NCI-H2107 treated with DMSO at 0.1 percent for 48 hours (cell line): ENCODE results near the gene MMEL1.
"Not testable (repeated sequence)": the region's sequence is repeated elsewhere in the genome, so short reads cannot be mapped to it uniquely, and the experiment has no call there.

ENCODE experiments used
- DNase-seq: peaks from one replicate; lab custom pipeline; 2025; ENCODE audit not compliant: unreplicated experiment; lab: John Stamatoyannopoulos, UW

The MMEL1 gene

GRCh38 chr1:2559509-2560298, 73.1 kb downstream of the MMEL1 start:
- no peak for DNase-seq

- no peak for DNase-seq
Observed at GRCh38 chr1:2558861-2559260, 74.0 kb downstream of the MMEL1 start.

- DNase-seq, result no peak
Observed at GRCh38 chr1:2558420-2558819, 74.4 kb downstream of the MMEL1 start.

GRCh38 chr1:2557482-2558400, 75.1 kb downstream of the MMEL1 start:
- DNase-seq, result no peak

GRCh38 chr1:2556678-2557481, 75.9 kb downstream of the MMEL1 start:
- DNase-seq, result no peak

GRCh38 chr1:2556277-2556677, 76.5 kb downstream of the MMEL1 start, which contains the start of gene TNFRSF14:
TNFRSF14 (plus strand) TSS chr1:2556371; CDS start chr1:2556665, 294 bp downstream.
- no peak for DNase-seq

GRCh38 chr1:2555634-2556276, 77.1 kb downstream of the MMEL1 start:
- no peak for DNase-seq

GRCh38 chr1:2554621-2555387, 78.0 kb downstream of the MMEL1 start:
- DNase-seq, result no peak

- DNase-seq, result no peak
Observed at GRCh38 chr1:2553871-2554620, 78.8 kb downstream of the MMEL1 start.

GRCh38 chr1:2553076-2553475, 79.7 kb downstream of the MMEL1 start:
- DNase-seq, result not testable (repeated sequence)

GRCh38 chr1:2552189-2552588, 80.6 kb downstream of the MMEL1 start:
- DNase-seq, result no peak

GRCh38 chr1:2551544-2551943, 81.3 kb downstream of the MMEL1 start:
- DNase-seq, result not testable (repeated sequence)

GRCh38 chr1:2550309-2550861, 82.4 kb downstream of the MMEL1 start:
- DNase-seq, result not testable (repeated sequence)

- DNase-seq, result not testable (repeated sequence)
Observed at GRCh38 chr1:2549367-2550029, 83.3 kb downstream of the MMEL1 start.

- DNase-seq, result no peak
Observed at GRCh38 chr1:2548068-2548589, 84.7 kb downstream of the MMEL1 start.

GRCh38 chr1:2547210-2548067, 85.4 kb downstream of the MMEL1 start:
- no peak for DNase-seq
